Smooth muscle cell (in vitro differentiated cells): ENCODE measurements around the gene ZFHX2. TPM values are rescaled to one million over a fixed set of nuclear protein-coding genes. Genes with fewer than 3 reads are reported as not detected.

Source experiments
- DNase-seq: peaks from one replicate; lab custom pipeline; 2025; ENCODE audit not compliant: unreplicated experiment; lab: John Stamatoyannopoulos, UW
- H2AFZ ChIP-seq: fragments of 200-600 bp; sonication (generic); 2 replicates; pipeline ENCODE4 v1.6.0; 2016; ENCODE audit warnings: antibody characterized with exemption, low read depth, mild to moderate bottlenecking
- H3F3A ChIP-seq: fragments of 200-600 bp; sonication (generic); 2 replicates; pipeline ENCODE4 v1.6.0; 2017; ENCODE audit warnings: antibody characterized with exemption, low read depth
- H3K27ac ChIP-seq: fragments of 200-600 bp; sonication (generic); 2 replicates; pipeline ENCODE4 v1.5.1; 2016; ENCODE audit warnings: low read depth, mild to moderate bottlenecking
- H3K27me3 ChIP-seq: fragments of 200-600 bp; sonication (generic); 2 replicates; pipeline ENCODE4 v1.6.1; 2016; ENCODE audit warnings: low read depth, mild to moderate bottlenecking
- H3K36me3 ChIP-seq: fragments of 200-600 bp; sonication (generic); 2 replicates; pipeline ENCODE4 v1.5.1; 2016; ENCODE audit warnings: low read depth
- H3K4me1 ChIP-seq: fragments of 200-600 bp; sonication (generic); 2 replicates; pipeline ENCODE4 v1.5.1; 2016; ENCODE audit warnings: low read depth
- H3K4me2 ChIP-seq: fragments of 200-600 bp; sonication (generic); 2 replicates; pipeline ENCODE4 v1.6.0; 2016; ENCODE audit warnings: mild to moderate bottlenecking
- H3K4me3 ChIP-seq: fragments of 200-600 bp; sonication (generic); 2 replicates; pipeline ENCODE4 v1.5.1; 2016; ENCODE audit warnings: mild to moderate bottlenecking
- H3K79me2 ChIP-seq: fragments of 200-600 bp; sonication (generic); 2 replicates; pipeline ENCODE4 v1.6.0; 2016; ENCODE audit warnings: low read depth, mild to moderate bottlenecking
- H3K9ac ChIP-seq: fragments of 200-600 bp; sonication (generic); 2 replicates; pipeline ENCODE4 v1.6.0; 2016; ENCODE audit warnings: low read depth
- H3K9me3 ChIP-seq: fragments of 200-600 bp; sonication (generic); replicated peaks from 2 replicates; pipeline ENCODE4 v1.5.1; 2016; ENCODE audit warnings: low read depth
- H4K20me1 ChIP-seq: fragments of 200-600 bp; sonication (generic); 2 replicates; pipeline ENCODE4 v1.6.0; 2016; ENCODE audit warnings: low read depth
- WGBS: methylation state at CpG from one replicate; pipeline ENCODE4 v1.1.7; 2016; ENCODE audit warnings: low lambda C conversion rate; 5-methylcytosine and 5-hydroxymethylcytosine counted together
- polyA plus RNA-seq: library from polyadenylated mRNA; unstranded; fragments of >200 nt; fragmentation: Nextera tagmentation; extraction: Ambion mirVana; gene quantifications from 2 replicates; pipeline ENCODE4 v1.2.1, GENCODE V29; 2016
- total RNA-seq: library from RNA; depleted of rRNA; stranded (reverse); fragments of >200 nt; gene quantifications from 2 replicates; pipeline ENCODE4 v1.2.3, GENCODE V29; 2014
- TF ChIP-seq, protein P1 (sequence below): fragments of 200-600 bp; sonication (generic); IDR thresholded peaks from 2 replicates; pipeline ENCODE4 v1.5.1; 2017; ENCODE audit warnings: borderline replicate concordance, mild to moderate bottlenecking, antibody characterized with exemption; ENCODE audit not compliant: insufficient read depth, poor library complexity, severe bottlenecking

ZFHX2 gene
- total and polyA plus RNA-seq, 2 experiments from 2014 or later, result 0.27 to 1.4 TPM

DNA sequence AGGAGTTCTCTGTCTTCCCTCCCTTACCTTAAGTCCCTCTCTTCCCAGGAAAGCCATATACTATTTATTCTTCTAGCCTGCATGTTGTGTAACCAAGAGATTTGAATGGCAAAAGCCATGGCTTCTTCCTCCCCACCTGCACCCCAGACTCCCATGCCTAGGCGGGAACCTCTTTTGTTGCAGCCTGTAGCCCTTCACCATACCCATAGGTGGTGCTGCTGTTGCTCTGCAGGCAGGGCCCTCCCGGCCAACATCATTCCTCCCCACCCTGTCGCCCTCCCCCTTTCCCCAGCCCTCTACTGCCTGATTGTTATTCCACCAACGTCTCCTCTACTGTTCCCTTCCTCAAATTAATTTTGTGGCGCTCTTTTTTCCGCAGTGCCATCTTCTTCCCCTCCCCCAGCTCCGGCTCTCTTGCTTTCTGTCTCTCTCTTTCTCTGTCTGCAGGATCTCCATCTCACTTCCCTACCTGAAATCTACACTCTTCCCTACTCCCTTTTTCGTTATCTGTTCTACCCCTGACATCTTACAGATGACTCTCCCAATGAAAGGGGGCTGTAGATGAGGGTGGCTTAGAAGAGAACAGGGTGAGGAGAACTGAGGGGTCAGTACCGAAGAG, 68.2 kb downstream of the ZFHX2 start:
- no peak overlapping the region for H2AFZ ChIP-seq
- TF ChIP-seq, protein P1, sequence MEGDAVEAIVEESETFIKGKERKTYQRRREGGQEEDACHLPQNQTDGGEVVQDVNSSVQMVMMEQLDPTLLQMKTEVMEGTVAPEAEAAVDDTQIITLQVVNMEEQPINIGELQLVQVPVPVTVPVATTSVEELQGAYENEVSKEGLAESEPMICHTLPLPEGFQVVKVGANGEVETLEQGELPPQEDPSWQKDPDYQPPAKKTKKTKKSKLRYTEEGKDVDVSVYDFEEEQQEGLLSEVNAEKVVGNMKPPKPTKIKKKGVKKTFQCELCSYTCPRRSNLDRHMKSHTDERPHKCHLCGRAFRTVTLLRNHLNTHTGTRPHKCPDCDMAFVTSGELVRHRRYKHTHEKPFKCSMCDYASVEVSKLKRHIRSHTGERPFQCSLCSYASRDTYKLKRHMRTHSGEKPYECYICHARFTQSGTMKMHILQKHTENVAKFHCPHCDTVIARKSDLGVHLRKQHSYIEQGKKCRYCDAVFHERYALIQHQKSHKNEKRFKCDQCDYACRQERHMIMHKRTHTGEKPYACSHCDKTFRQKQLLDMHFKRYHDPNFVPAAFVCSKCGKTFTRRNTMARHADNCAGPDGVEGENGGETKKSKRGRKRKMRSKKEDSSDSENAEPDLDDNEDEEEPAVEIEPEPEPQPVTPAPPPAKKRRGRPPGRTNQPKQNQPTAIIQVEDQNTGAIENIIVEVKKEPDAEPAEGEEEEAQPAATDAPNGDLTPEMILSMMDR, result peak; percentile 28
- H4K20me1 ChIP-seq, result peaks cover 42% of the 10 kb centered on the region
- no peaks in the 10 kb centered on the region for H3F3A ChIP-seq
- no peaks in the 10 kb centered on the region for H3K9me3 ChIP-seq
- no peak overlapping the region for H3K4me3 ChIP-seq
- H3K9ac ChIP-seq, result no peak overlapping the region
- no peaks in the 10 kb centered on the region for H3K36me3 ChIP-seq
- H3K27me3 ChIP-seq, result no peaks in the 10 kb centered on the region
- H3K4me1 ChIP-seq, result peaks cover 20% of the 10 kb centered on the region
- H3K79me2 ChIP-seq, result no peaks in the 10 kb centered on the region
- no peak overlapping the region for H3K4me2 ChIP-seq
- 40% methylated on average over 9 of the region's 9 CpGs for WGBS
- no peak for DNase-seq
- no peak overlapping the region for H3K27ac ChIP-seq

DNA sequence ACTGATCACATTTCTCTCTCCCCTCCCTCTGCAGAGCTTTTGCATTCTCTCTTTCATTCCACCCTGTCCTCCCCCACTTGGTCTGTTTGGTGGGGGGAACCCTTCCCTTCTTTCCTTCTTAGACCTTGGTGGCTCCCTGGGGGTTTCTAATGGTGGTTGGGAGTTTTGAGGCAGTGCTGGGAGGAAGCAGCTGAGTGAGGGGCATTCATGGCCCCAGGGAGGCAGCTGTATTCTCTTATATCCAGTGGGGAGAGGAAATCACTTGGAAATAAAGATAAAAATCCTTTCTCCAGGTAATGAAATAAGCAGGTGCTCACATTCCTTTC, 68.8 kb downstream of the ZFHX2 start:
- peaks cover 42% of the 10 kb centered on the region for H4K20me1 ChIP-seq
- TF ChIP-seq, protein P1, result no peak
- H3K4me2 ChIP-seq, result no peak overlapping the region
- H3K9ac ChIP-seq, result no peak overlapping the region
- no peaks in the 10 kb centered on the region for H3K9me3 ChIP-seq
- no peaks in the 10 kb centered on the region for H3K79me2 ChIP-seq
- H2AFZ ChIP-seq, result no peak overlapping the region
- no peak for DNase-seq
- H3K4me1 ChIP-seq, result peaks cover 20% of the 10 kb centered on the region
- no peaks in the 10 kb centered on the region for H3K36me3 ChIP-seq
- no peaks in the 10 kb centered on the region for H3F3A ChIP-seq
- H3K27ac ChIP-seq, result no peak overlapping the region
- H3K4me3 ChIP-seq, result no peak overlapping the region
- H3K27me3 ChIP-seq, result no peaks in the 10 kb centered on the region

DNA sequence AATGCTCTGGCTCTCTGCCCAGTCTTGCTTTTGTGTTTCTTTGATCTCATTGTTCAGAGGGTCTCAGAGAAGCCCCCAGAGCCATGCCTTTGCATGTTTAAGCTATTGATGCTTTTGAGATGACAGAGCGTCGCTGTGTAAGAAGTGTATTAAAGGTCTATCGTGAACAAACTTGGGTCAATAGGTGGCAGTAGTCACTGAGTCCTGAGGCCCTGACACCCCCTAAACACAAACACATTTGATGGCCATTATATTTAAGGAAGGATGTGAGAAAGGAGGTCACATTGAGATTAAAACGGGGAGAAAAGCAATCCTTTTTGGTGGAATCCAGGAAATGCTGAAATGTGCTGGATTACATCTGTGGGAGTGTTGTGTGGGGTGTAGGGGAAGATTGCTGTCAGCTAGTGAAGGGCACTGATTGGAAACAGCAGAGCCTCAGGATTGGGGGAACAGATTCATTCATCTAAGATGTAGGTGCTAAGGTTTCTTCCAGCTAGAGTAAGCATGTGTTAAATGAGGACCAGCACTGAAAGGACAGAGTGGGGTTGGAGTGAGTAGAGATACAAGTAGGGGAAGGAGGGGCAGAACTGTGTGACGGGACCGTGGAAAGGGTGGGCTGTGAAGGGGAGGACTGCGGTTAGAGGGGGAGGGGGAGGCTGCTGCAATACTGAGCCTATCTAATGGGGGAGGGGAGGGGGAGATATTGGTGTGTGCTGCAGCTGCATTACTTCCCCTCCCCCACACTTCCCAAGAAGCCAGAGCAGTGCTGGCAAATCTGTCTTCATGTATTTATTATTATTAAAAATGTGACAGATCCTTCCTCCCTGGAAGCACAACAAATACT, 69.4 kb downstream of the ZFHX2 start:
- H3K27ac ChIP-seq, result no peak overlapping the region
- no peak for DNase-seq

More for the DNA sequence above, 69.4 kb downstream of the ZFHX2 start:
- Histone ChIP-seq H3K4me3 (no peak overlapping the region), H3K9me3 (no peaks in the 10 kb centered on the region), H3K27me3 (no peaks in the 10 kb centered on the region), H2AFZ (no peak overlapping the region), H4K20me1 (peaks cover 42% of the 10 kb centered on the region), H3K79me2 (no peaks in the 10 kb centered on the region), H3F3A (no peaks in the 10 kb centered on the region), H3K9ac (no peak overlapping the region), H3K36me3 (no peaks in the 10 kb centered on the region), H3K4me2 (no peak overlapping the region), H3K4me1 (peaks cover 20% of the 10 kb centered on the region)
- WGBS, result 50% methylated on average over 7 of the region's 7 CpGs
- TF ChIP-seq, protein P1, result no peak
